NCI-H187 treated with DMSO at 0.1 percent for 48 hours (cell line): Measurements from ENCODE around the gene MXD3.
"Not testable (repeated sequence)": the region's sequence is repeated elsewhere in the genome, so short reads cannot be mapped to it uniquely, and the experiment has no call there.

Experiments used
- DNase-seq: peaks from one replicate; lab custom pipeline; 2025; lab: John Stamatoyannopoulos, UW

The MXD3 gene

DNA sequence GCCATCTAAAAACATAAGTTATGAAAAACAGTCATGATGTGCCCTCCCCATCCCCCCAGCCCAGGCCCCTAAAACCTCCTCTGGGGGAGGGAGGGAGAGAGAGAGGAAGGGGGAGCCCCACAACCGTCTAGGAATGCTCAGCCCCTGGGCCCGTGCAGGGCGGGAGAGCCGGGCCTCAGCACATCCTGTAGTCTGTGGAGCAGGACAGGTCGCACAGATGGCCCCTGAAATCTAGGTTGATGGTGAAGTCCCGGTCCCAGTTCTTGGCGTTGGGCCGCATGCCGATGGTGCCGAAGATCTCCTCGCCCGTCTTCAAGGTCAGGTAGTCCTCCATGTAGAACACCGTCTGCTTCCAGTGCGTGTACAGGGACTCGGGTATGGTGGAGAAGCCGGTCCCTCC is 46.3 kb downstream of the MXD3 start:
- DNase-seq: no peak

DNA sequence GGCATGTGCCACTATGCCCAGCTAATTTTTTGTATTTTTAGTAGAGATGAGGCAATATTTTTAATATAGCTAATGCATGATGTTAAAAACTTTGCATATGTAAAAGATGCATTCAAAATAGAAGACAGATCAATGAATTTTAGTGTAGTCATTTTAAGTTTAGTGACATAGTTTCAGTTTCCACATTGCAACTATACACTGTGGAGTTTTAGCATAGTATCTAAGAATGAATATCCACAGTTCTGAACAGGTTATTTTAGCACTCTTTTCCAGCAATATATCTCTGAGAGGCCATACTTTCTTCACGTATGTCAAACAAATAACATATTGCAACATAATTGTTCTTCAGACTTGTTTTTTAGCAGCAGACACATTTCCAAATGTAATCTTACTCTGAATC is 47.5 kb downstream of the MXD3 start:
- DNase-seq: no peak

DNA sequence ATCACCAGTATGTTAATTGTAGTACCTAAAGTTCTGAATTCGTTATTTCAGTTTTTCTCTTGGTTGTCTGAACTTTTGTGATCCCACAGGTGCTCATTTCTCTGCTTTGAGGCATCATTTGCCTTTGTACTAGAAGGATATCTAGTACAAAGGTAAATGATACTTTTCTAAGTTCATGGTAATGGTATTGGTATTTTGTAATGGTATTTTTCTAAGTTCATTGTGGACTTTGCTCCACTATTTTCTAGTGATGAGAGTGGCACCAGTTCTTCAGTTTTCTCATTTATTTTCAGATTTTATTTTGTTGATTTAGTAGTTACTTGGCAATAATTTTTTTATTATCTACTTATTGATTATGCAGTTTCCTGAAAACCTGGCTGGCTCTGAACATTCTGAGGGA is 50.2 kb downstream of the MXD3 start:
- DNase-seq: no peak

- DNase-seq: no peak
Measured at GRCh38 chr5:177260961-177261360, 50.7 kb downstream of the MXD3 start.

- DNase-seq: not testable (repeated sequence)
Measured at GRCh38 chr5:177258711-177259110, 53.0 kb downstream of the MXD3 start.
